Measurements from ENCODE around the gene SELL.

The SELL gene

DNA sequence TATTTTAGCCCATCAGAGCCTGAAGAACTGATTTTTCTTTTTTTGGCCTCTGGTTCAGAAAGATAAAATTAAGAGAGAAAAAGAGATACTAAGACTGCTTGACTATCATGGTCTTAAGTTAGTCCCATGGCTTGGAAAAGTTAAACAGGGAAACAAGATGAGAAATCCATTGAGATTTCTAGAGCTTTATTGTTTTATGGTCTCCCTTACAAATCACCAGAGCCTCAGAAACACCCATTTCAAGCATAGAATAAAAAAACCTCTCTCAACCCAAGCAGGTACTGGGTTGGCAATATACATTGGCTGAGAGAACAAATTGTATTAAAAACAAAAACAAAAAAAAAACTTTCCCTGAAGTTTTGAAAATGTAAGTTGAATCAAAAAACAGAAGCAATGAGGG, 18.6 kb upstream of the SELL start:
- H3K9me3 ChIP-seq: no peaks in the 10 kb centered on the region
- TF ChIP-seq, protein P1, sequence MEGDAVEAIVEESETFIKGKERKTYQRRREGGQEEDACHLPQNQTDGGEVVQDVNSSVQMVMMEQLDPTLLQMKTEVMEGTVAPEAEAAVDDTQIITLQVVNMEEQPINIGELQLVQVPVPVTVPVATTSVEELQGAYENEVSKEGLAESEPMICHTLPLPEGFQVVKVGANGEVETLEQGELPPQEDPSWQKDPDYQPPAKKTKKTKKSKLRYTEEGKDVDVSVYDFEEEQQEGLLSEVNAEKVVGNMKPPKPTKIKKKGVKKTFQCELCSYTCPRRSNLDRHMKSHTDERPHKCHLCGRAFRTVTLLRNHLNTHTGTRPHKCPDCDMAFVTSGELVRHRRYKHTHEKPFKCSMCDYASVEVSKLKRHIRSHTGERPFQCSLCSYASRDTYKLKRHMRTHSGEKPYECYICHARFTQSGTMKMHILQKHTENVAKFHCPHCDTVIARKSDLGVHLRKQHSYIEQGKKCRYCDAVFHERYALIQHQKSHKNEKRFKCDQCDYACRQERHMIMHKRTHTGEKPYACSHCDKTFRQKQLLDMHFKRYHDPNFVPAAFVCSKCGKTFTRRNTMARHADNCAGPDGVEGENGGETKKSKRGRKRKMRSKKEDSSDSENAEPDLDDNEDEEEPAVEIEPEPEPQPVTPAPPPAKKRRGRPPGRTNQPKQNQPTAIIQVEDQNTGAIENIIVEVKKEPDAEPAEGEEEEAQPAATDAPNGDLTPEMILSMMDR (IDR thresholded peaks at IDR 0.05): no peak
- no peaks in the 10 kb centered on the region for H3K4me1 ChIP-seq (ENCODE audit: control insufficient read depth in 1 of 2, insufficient read depth in 1 of 2, low read depth in 1 of 2, low read length in 1 of 2)
- no peaks in the 10 kb centered on the region for H3K27me3 ChIP-seq
- no peak overlapping the region for H3K4me3 ChIP-seq (ENCODE audit: low read depth in 1 of 2, low read length in 1 of 2)
- no peak overlapping the region for H3K27ac ChIP-seq
- H3K36me3 ChIP-seq: no peaks in the 10 kb centered on the region

DNA sequence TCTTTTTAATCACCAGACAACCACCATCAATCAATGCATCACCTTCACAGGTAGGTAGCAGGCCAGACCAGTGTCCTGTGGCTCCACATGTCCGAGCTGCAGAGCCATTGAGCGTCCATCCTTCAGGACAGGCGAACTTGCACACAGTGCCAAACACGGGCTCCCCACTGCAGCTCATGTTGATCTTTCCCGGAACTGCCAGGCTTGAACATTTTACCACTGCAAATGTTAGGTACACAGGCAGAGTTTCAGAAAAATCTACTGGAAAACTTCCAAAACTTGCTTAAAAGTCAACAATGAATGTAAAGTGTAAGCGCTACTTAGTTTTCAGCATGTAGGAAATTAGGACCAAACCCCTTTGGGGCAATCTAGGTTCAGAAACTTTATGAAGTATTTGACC, 15.9 kb upstream of the SELL start:
- Histone ChIP-seq H3K4me3 (ENCODE audit: low read depth in 1 of 2, low read length in 1 of 2) (no peak overlapping the region), H3K27me3 (no peaks in the 10 kb centered on the region), H3K27ac (no peak overlapping the region), H3K9me3 (no peaks in the 10 kb centered on the region), H3K36me3 (no peaks in the 10 kb centered on the region), H3K4me1 (ENCODE audit: control insufficient read depth in 1 of 2, insufficient read depth in 1 of 2, low read depth in 1 of 2, low read length in 1 of 2) (no peaks in the 10 kb centered on the region)
- TF ChIP-seq, protein P1 (IDR thresholded peaks at IDR 0.05): no peak

DNA sequence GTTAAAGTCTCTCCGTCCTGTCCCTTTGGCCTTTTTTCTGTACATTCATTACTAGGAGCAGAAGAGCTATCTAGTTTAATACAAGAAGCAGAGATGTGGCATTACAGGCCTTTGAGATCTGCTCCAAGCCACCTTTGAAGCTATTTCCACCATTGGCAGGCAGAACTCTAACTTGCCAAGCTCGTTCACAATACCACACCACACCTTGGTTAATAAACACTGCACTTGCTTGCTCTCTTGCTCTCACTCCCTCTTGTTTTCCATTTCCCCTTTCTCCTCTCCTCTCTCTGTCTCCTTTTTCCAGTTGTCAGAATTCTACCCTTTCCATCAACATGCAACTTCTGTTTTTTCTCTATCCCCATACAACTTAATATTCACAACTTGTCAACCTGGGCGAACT, 15.4 kb upstream of the SELL start:
- Histone ChIP-seq H3K4me1 (ENCODE audit: control insufficient read depth in 1 of 2, insufficient read depth in 1 of 2, low read depth in 1 of 2, low read length in 1 of 2) (no peaks in the 10 kb centered on the region), H3K4me3 (ENCODE audit: low read depth in 1 of 2, low read length in 1 of 2) (no peak overlapping the region), H3K36me3 (no peaks in the 10 kb centered on the region), H3K27ac (no peak overlapping the region), H3K9me3 (no peaks in the 10 kb centered on the region), H3K27me3 (no peaks in the 10 kb centered on the region)
- TF ChIP-seq, protein P1 (IDR thresholded peaks at IDR 0.05): no peak

DNA sequence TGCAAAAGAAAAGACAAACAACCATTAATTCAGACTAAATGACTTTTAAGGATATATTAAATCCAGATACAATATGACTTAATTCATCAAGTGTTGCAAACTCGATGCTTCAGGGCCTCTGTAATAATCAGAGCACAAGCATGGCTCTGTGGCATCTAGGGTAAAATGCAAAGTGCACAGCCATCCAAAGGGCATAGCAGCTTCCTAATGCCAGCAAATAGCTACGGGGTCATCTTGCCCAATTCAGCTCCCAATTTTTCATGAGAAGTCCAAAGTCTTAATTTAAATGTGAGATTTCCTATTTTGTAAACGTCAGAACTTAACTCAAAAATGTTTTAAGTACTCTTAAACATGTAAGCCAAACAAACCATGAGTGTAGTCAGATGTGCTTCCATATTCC, 14.5 kb upstream of the SELL start:
- Histone ChIP-seq H3K27me3 (no peaks in the 10 kb centered on the region), H3K4me3 (ENCODE audit: low read depth in 1 of 2, low read length in 1 of 2) (no peak overlapping the region), H3K9me3 (no peaks in the 10 kb centered on the region), H3K36me3 (no peaks in the 10 kb centered on the region), H3K27ac (no peak overlapping the region), H3K4me1 (ENCODE audit: control insufficient read depth in 1 of 2, insufficient read depth in 1 of 2, low read depth in 1 of 2, low read length in 1 of 2) (no peaks in the 10 kb centered on the region)
- TF ChIP-seq, protein P1 (IDR thresholded peaks at IDR 0.05): no peak

DNA sequence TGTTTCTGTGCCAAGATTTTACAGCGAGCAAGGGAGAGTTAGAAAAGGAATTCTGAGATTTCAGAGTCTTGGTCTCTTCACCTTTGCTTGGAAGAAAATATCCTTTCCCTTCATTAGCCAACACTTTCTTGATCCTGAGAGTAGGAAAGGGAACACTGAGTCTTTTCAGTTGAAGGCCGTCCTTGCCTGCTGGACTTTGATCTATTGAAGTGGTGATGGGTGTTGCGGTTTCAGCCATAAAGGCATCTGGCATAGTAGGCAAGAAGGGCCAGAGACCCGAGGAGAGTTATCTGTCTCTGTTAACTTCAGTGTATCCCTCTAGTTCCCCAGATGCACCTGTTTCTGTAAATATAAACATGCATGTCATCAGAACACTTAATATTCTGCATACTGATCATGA, 12.7 kb upstream of the SELL start:
- no peaks in the 10 kb centered on the region for H3K27me3 ChIP-seq
- H3K4me1 ChIP-seq (ENCODE audit: control insufficient read depth in 1 of 2, insufficient read depth in 1 of 2, low read depth in 1 of 2, low read length in 1 of 2): no peaks in the 10 kb centered on the region
- no peak overlapping the region for H3K27ac ChIP-seq
- H3K36me3 ChIP-seq: no peaks in the 10 kb centered on the region
- H3K9me3 ChIP-seq: no peaks in the 10 kb centered on the region
- H3K4me3 ChIP-seq (ENCODE audit: low read depth in 1 of 2, low read length in 1 of 2): no peak overlapping the region
- TF ChIP-seq, protein P1 (IDR thresholded peaks at IDR 0.05): no peak

DNA sequence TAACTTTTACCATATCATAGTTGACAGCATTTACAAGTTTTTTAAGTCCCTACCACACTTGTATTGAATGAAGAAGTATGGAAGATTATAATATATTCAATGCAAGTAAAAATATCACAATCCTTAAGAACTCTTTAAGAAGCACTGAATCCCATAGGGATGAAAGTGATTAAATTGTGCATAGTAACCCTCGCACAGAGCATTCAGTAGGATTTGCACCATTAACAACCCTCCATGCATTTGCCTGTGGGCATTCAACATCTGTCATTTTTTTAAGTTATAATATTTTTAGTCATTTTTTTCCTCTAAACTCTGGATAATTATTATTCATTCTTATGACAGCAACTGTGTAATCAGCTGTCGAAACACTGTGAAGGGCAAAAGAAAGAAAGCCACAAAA, 12.3 kb upstream of the SELL start:
- no peaks in the 10 kb centered on the region for H3K27me3 ChIP-seq
- H3K36me3 ChIP-seq: no peaks in the 10 kb centered on the region
- no peaks in the 10 kb centered on the region for H3K9me3 ChIP-seq
- TF ChIP-seq, protein P1 (IDR thresholded peaks at IDR 0.05): no peak
- no peak overlapping the region for H3K4me3 ChIP-seq (ENCODE audit: low read depth in 1 of 2, low read length in 1 of 2)
- no peak overlapping the region for H3K27ac ChIP-seq
- no peaks in the 10 kb centered on the region for H3K4me1 ChIP-seq (ENCODE audit: control insufficient read depth in 1 of 2, insufficient read depth in 1 of 2, low read depth in 1 of 2, low read length in 1 of 2)

Measured in neutrophil (primary cell).